Fibroblast of peridontal ligament (primary cell): ENCODE results near the gene ADRM1.

Experiments
- DNase-seq: peaks from one replicate; pipeline ENCODE4 v3.0.0-alpha.2; 2010; ENCODE audit errors: extremely low read depth

Gene ADRM1

GRCh38 chr20:62339647-62340062 lies 36.9 kb downstream of the ADRM1 start:
- no peak for DNase-seq

DNA sequence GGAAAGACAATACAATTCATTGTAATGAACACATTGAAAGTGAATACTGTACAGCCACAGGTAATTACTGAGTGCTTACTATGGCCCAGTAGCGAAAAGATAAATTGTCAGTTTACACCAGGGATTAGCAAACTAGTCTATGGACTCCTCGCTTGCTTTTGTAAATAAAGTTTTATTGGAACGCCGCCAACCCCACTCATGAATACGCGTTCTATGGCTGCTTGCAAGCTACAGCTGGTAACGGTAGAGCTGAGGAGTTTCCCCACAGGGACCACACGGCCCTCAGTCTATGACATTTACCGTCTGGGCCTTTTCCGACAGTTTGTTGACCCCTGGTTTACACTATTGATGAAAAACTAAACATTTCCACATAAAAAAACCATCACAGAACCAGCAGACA lies 40.1 kb downstream of the ADRM1 start:
- DNase-seq, result no peak

GRCh38 chr20:62344092-62344491 lies 41.3 kb downstream of the ADRM1 start:
- DNase-seq, result no peak

- DNase-seq, result peak; percentile 91
These were observed 42.0 kb downstream of the ADRM1 start for GRCh38 chr20:62344782-62345181.

GRCh38 chr20:62345681-62346370 lies 43.0 kb downstream of the ADRM1 start:
- no peak for DNase-seq

GRCh38 chr20:62346398-62347150 lies 43.8 kb downstream of the ADRM1 start:
- no peak for DNase-seq

DNA sequence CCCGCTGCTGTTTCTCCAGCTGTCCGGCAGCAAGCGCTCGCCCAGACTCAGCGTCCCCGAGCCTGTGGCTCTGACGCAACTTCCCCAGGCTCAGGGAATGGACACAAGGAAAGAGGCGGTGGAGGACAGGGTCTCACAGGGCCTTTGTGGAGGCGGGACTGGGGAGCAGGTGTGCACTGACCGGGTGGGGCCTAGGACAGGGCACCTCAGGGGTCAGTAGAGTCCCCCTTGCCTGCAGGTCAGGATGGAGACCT lies 44.3 kb downstream of the ADRM1 start:
- DNase-seq, result no peak

DNA sequence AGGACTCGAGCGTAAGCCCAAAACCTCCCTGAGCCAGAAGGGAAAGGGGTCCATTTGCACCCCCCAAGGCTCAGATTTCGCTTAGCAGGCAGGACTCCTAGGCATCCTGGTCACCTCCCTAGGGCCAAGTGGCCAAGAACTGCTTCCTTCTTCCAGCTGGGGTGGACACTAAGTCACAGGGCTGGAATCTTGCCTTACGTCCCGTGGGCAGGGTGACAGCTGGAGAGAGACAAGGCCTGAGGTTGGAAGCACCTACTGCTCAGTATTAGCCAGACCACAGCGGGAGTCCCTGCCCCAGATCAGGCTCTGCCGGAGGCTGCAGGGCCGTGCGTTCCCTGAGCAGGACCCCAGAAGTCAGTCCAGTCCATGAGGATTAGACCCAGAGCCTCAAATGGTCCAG lies 44.6 kb downstream of the ADRM1 start:
- DNase-seq, result no peak

GRCh38 chr20:62348604-62349003 lies 45.8 kb downstream of the ADRM1 start:
- DNase-seq, result no peak

DNA sequence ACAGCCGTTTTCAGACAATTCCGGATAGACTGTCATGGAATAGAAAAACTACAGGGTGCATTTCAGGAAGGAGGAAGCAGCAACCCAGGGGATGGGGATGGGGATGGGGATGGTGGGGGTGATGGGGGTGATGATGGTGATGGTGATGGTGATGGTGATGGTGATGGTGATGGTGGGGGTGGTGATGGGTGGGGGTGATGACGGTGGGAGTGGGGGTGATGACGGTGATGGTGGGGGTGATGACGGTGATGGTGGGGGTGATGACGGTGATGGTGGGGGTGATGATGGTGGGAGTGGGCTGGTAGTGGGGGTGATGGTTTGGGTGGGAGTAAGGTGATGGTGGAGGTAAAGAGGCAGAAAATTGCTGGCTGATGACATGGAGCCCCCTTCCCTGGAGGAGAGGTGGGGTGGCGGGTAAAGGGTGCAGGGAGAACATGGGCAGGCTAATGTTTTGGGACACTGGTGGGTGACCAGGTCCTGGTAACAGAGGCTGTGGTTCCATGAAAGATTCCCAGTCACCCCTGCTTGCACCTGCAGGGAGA lies 46.8 kb downstream of the ADRM1 start:
- DNase-seq, result no peak

DNA sequence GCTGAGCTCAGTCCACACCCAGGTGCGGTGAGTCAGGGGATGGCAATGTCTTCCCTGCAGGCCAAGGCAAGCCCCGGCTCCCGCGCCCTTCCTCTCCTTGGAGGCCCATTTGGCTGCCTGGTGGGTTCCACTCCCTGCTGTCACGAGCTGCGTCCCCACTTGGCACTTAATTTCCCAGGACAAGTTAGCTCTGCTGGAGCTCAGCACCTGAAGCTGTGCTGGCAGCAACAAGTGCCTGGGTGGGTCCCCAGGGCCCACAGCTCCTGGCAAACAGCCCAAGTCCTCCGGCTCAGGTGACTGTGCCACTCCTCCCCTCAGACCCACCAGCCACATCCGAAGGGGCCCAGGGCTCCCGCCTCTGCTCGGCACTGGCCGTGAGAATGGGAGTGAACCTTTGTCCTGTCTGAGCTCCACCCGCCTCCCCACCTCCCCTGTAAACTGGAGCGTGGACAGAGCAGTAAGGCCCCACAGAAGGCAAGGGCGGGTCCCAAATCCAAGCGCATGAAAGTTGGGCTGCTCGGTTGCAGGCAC lies 47.4 kb downstream of the ADRM1 start:
- DNase-seq, result no peak

- DNase-seq, result no peak
These were observed 48.0 kb downstream of the ADRM1 start for GRCh38 chr20:62350629-62351422.

DNA sequence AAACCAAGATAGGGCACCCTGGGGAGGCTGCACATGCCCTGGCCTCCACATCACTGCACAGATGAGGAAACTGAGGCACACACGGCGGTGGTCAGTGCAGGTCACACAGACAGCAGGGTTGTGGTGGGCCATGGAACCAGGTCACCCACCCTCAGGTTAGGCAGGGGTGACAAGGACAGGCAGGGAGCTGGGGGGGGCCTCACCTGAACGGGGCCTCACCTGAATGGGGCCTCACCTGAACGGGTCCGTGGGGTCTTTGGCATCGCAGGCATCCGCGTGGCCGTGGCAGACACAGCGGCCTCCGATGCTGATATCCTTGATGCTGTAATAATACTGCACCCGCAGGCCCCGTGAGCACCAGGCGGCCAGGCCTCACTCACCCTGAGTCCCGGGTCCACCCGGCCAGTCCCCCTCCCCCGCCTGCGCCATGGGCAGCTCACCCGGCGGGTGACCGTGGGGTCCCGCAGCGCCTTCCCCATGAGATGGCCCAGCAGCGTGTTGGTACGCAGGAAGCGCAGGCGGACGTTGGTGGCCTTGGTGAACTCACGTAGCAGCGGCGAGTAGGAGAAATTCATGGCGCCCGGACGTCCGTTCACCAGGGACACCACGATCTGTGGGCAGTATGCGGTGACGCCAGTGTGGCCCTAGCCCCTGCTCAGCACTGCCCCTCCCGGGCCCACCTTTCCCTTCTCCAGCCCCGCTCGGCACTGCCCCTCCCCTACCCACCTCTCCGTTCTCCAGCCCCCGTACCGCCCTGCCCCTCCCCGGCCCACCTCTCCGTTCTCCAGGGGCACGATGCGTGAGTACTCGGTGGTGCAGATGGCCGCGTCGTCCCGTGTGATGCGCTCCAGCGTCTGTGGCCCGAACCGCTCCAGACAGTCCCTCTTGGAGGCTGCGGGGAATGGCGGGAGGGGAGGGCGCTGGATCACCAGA lies 48.9 kb downstream of the ADRM1 start:
- DNase-seq, result no peak

DNA sequence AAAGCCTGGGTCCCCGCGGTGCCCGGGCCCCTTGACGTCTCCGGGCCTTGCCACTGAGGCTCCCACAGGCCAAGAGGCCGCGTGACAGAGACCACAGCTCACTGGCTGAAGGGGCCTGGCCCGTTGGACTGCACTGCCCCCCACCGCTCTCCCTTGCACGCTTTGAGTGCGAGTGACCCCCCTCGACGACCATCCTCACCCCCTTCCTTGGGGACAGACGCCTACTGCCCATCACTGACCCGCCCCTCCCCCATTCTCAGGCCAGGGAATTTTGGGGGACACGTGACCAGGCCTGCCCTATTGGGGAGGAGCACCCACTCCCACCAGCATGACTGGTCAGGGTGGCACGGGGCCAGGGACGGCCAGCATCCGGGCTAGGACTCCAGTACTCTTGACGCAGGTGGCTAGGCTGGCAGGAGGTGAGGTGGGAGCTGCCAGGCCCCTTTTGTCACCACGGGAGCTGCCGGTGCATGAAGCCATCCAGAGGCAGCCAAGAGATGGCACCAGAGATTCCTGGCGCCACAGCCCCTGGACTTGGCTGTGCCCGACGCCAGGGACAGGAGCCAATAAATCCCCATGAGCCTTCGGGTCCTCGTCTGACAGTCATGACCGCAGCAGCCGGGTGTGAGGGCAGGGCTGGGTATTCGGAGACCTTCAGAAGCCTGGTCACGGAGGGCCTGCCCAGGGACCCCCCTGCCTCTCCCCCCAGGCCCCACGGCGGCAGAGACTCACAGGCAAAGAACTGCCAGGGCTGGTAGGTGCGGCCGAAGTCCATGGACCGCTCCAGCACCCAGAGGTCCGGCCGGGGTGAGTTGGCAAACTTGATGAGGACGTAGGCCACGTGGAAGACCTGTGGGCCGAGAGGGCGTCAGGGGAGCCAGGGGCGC lies 49.8 kb downstream of the ADRM1 start:
- DNase-seq, result no peak

DNA sequence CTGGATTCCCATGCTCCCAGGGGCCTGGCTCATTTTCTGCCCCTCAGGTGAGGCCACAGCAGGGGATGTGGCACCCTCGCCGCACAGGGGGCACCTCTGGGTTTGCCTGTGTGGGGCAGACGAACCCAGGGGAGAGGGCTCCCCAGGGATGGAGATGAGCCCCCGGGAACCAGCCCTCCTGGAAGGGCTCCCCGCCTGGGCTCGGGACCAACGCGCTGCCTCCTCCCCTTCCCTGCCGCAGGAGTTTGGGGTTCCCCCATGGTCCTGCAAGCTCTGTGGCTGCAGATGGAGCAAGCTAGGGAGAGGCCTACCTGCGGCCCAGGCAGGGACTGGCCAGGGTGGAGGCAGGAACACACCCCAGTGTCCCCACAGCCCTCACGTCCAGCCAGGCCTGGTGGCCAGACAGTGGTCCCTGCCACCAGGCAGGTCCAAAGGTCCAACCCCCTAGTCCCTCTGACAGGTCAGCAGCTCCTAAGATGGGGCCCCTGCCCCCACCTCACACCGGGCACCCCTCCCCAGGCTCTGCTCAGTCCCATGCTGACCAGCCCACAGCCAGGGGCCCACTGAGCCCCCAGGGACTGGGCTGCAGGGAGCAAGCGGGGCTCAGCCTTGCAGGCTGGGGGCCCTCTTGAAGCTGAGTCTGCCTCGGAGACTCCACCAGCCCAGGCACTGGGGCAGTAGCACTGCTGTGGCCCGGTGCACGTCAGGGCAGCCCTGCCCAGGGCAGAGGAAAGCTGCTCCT lies 50.7 kb downstream of the ADRM1 start:
- no peak for DNase-seq

DNA sequence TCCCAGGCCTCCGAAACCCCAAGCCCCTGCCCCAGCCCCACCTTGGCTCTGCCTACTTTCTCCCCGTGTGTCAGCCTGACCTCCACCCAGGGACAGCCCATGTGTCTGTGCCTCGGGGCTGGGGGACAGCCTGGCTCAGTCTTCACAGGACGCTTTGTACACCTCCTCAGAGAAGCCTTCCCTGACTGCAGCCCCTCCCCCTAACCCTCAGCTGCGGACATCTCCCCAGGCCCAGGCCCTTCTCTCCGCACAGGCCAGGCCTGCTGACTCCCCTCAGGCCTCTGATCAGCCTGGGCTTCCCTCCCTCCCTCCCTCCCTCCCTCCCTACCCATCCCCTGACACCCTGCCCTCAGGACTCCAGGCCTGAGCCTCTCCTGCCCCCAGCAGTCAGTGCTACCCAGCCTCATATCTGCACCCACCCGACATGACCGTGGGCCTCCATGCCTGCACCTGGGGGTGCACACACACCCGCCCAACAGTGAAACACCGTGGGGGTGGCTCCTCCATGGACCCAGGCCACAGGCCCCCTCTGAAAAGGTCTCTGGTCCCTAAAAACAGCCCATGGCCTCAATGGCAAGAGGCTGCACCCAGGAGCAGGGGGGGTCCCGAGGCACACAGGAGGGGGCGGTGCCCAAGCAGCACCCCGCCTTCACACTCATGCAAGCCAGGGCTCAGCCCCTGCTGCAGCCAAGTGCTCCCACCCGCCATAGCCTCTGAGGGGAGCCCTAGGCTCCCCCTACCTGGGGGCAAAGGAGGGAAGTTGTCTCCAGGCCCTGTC lies 51.4 kb downstream of the ADRM1 start:
- no peak for DNase-seq

GRCh38 chr20:62354811-62355341 lies 52.1 kb downstream of the ADRM1 start:
- no peak for DNase-seq

- no peak for DNase-seq
These were observed 52.7 kb downstream of the ADRM1 start for GRCh38 chr20:62355516-62355877.
